HepG2 (cell line): ENCODE data around the gene CLASP2. TPM values are rescaled to one million over a fixed set of nuclear protein-coding genes. Genes with fewer than 3 reads are reported as not detected.

ENCODE experiments used
- ATAC-seq: fragments of 200-7000 bp; cut with Tn5 transposase; 3 replicates; pipeline ENCODE4 v1.9.1; 2020; ENCODE audit warnings: mild to moderate bottlenecking, moderate library complexity
- BruUV-seq: library from RNA; stranded (reverse); fragments of 400-500 nt; replicated peaks from 2 replicates; lab custom pipeline; 2021; lab: Mats Ljungman, UMichigan
- CTCF ChIA-PET: fragments of 300-600 bp; formaldehyde crosslinking; extraction: SDS; loops from one replicate; lab custom pipeline; 2021; ENCODE audit warnings: low total read pairs, inconsistent platforms, low intra/inter-chr PET ratio; lab: Yijun Ruan, JAX
- POLR2A ChIA-PET: fragments of 350-600 bp; sonication (Branson Sonifier 250); formaldehyde crosslinking; loops from one replicate; lab custom pipeline; 2020; ENCODE audit warnings: antibody characterized with exemption, inconsistent platforms; lab: Yijun Ruan, JAX
- DNase-seq: peaks from one replicate; pipeline ENCODE4 v3.0.0-alpha.2; 2015; ENCODE audit warnings: low spot score
- FAIRE-seq: peaks from 3 replicates; lab custom pipeline; 2011; peaks lifted over from hg19 to GRCh38; lab: Jason Lieb, UNC
- H2AFZ ChIP-seq: one replicate; pipeline ENCODE4 v1.6.1; 2011; ENCODE audit warnings: low read length, inconsistent platforms
- H3K27ac ChIP-seq: fragments of 300-600 bp; 3 replicates; pipeline ENCODE4 v1.8.0; 2011; ENCODE audit warnings: mixed run types, mild to moderate bottlenecking, mixed read lengths, low read length, inconsistent platforms; ENCODE audit not compliant: insufficient read depth; ENCODE audit errors: extremely low read length
- H3K27me3 ChIP-seq, 2 experiments: fragments of 200-600 bp in 1 of 2; 2 replicates in 1 of 2; 3 replicates in 1 of 2; pipeline versions ENCODE4 v1.6.0 to v1.8.0; 2011; ENCODE audit warnings: low read length in 2 of 2, mild to moderate bottlenecking in 2 of 2, moderate library complexity in 2 of 2, inconsistent platforms in 1 of 2; ENCODE audit not compliant: insufficient read depth in 2 of 2, control insufficient read depth in 1 of 2
- H3K36me3 ChIP-seq, 2 experiments: fragments of 200-600 bp in 1 of 2; replicated peaks in 1 of 2; 2 replicates in 1 of 2; 3 replicates in 1 of 2; pipeline versions ENCODE4 v1.5.1 to v1.8.0; 2011; ENCODE audit warnings: low read length in 2 of 2, inconsistent platforms in 1 of 2; ENCODE audit not compliant: insufficient read depth in 2 of 2, control insufficient read depth in 1 of 2
- H3K4me1 ChIP-seq: 2 replicates; pipeline ENCODE4 v1.5.1; 2012; ENCODE audit warnings: low read length, inconsistent platforms; ENCODE audit not compliant: insufficient read depth
- H3K4me2 ChIP-seq: 2 replicates; pipeline ENCODE4 v1.6.0; 2011; ENCODE audit warnings: low read depth, low read length, inconsistent platforms
- H3K4me3 ChIP-seq, 3 experiments: fragments of 200-600 bp in 1 of 3; sonication (generic), shearing (Covaris generic) in 1 of 3; replicated peaks in 1 of 3; 2 replicates each; pipeline ENCODE4 v1.5.1; 2011 to 2016; ENCODE audit warnings: low read length in 3 of 3, inconsistent platforms in 2 of 3, low read depth in 2 of 3, mild to moderate bottlenecking in 2 of 3, control low read depth in 1 of 3, mixed read lengths in 1 of 3; ENCODE audit not compliant: insufficient read depth in 1 of 3
- H3K79me2 ChIP-seq: one replicate; pipeline ENCODE4 v1.6.1; 2011; ENCODE audit warnings: low read length, inconsistent platforms; ENCODE audit not compliant: insufficient read depth
- H3K9ac ChIP-seq: 2 replicates; pipeline ENCODE4 v1.6.0; 2011; ENCODE audit warnings: mild to moderate bottlenecking, low read depth, low read length, inconsistent platforms; ENCODE audit not compliant: insufficient read depth
- H3K9me3 ChIP-seq: 2 replicates; pipeline ENCODE4 v1.5.1; 2012; ENCODE audit warnings: mild to moderate bottlenecking, low read length
- H4K20me1 ChIP-seq: 2 replicates; pipeline ENCODE4 v1.6.0; 2011; ENCODE audit warnings: inconsistent platforms, mild to moderate bottlenecking, low read length, moderate library complexity; ENCODE audit not compliant: insufficient read depth
- EED ChIP-seq: sonication (generic); formaldehyde crosslinking; IDR thresholded peaks from 2 replicates; pipeline ENCODE4 v1.5.0; 2020; ENCODE audit warnings: mild to moderate bottlenecking, missing genetic modification reagents
- IRF2 ChIP-seq: IDR thresholded peaks from 2 replicates; pipeline ENCODE4 v1.6.1; 2018; ENCODE audit warnings: missing genetic modification reagents, missing compliant biosample characterization
- KLF12 ChIP-seq: sonication (generic); formaldehyde crosslinking; IDR thresholded peaks from 2 replicates; pipeline ENCODE4 v1.4.0; 2020; ENCODE audit warnings: missing genetic modification reagents, borderline replicate concordance
- MAFF ChIP-seq: IDR thresholded peaks from 2 replicates; pipeline ENCODE4 v1.6.1; 2011; ENCODE audit warnings: low read depth, low read length, improper control_type of control experiment
- MBNL3 ChIP-seq: fragments of 250-450 bp; sonication (Bioruptor Pico); conservative IDR thresholded peaks from 2 replicates; pipeline ENCODE4 v1.8.0; 2022; ENCODE audit warnings: mild to moderate bottlenecking, inconsistent platforms
- MED13 ChIP-seq: sonication (generic); formaldehyde crosslinking; IDR thresholded peaks from 2 replicates; pipeline ENCODE4 v1.5.0; 2020; ENCODE audit warnings: missing genetic modification reagents
- MED8 ChIP-seq: sonication (generic); formaldehyde crosslinking; IDR thresholded peaks from 2 replicates; pipeline ENCODE4 v1.8.1; 2023; ENCODE audit warnings: mild to moderate bottlenecking, missing genetic modification reagents; ENCODE audit not compliant: insufficient replicate concordance
- RNF2 ChIP-seq: fragments of 450-650 bp; conservative IDR thresholded peaks from 2 replicates; pipeline ENCODE4 v1.6.1; 2016; ENCODE audit warnings: low read depth
- RNF219 ChIP-seq: sonication (generic); formaldehyde crosslinking; IDR thresholded peaks from 2 replicates; pipeline ENCODE4 v1.5.0; 2020; ENCODE audit warnings: mild to moderate bottlenecking, missing genetic modification reagents
- SKI ChIP-seq: fragments of 450-650 bp; IDR thresholded peaks from one replicate; pipeline ENCODE4 v1.6.1; 2018; ENCODE audit warnings: mild to moderate bottlenecking; ENCODE audit not compliant: partially characterized antibody
- SYNCRIP ChIP-seq: fragments of 200-400 bp; formaldehyde crosslinking; IDR thresholded peaks from 2 replicates; pipeline ENCODE4 v1.6.1; 2018; ENCODE audit warnings: mild to moderate bottlenecking, low read depth, low read length; ENCODE audit not compliant: insufficient read depth
- THAP8 ChIP-seq: sonication (generic); formaldehyde crosslinking; IDR thresholded peaks from 2 replicates; pipeline ENCODE4 v1.5.1; 2020; ENCODE audit warnings: missing genetic modification reagents, mild to moderate bottlenecking, borderline replicate concordance
- ZBTB10 ChIP-seq: sonication (generic); formaldehyde crosslinking; IDR thresholded peaks from 2 replicates; pipeline ENCODE4 v1.4.0; 2020; ENCODE audit warnings: missing genetic modification reagents, borderline replicate concordance
- ZNF672 ChIP-seq: sonication (generic); formaldehyde crosslinking; IDR thresholded peaks from 2 replicates; pipeline ENCODE4 v1.8.1; 2022; ENCODE audit warnings: missing genetic modification reagents
- ZNF777 ChIP-seq: sonication (generic); formaldehyde crosslinking; IDR thresholded peaks from 2 replicates; pipeline ENCODE4 v1.4.0; 2020; ENCODE audit warnings: missing genetic modification reagents
- ZNF800 ChIP-seq: sonication (generic); formaldehyde crosslinking; IDR thresholded peaks from 2 replicates; pipeline ENCODE4 v1.4.0; 2020; ENCODE audit warnings: missing genetic modification reagents
- ZNF816 ChIP-seq: sonication (generic); formaldehyde crosslinking; IDR thresholded peaks from 2 replicates; pipeline ENCODE4 v1.8.0; 2022; ENCODE audit warnings: missing genetic modification reagents, mild to moderate bottlenecking, borderline replicate concordance
- WGBS: methylation state at CpG from one replicate; pipeline ENCODE4 v1.1.6; 2017; ENCODE audit warnings: low lambda C conversion rate; 5-methylcytosine and 5-hydroxymethylcytosine counted together
- in situ Hi-C: cut with HindIII; loops from 2 replicates; pipeline ENCODE4 v1.10.0; 2017; ENCODE audit warnings: low pct_unique_long_range_greater_than_20kb; ENCODE audit not compliant: extremely low pct_ligation_motif_present
- intact Hi-C: fragments of 100-400 bp; cut with micrococcal nuclease; formaldehyde crosslinking; loops from one replicate; pipeline ENCODE4 v1.10.0; 2022; ENCODE audit not compliant: unreplicated experiment
- polyA plus RNA-seq, 8 experiments: library from polyadenylated mRNA; depleted of rRNA in 3 of 8; stranded (reverse) in 7 of 8; unstranded in 1 of 8; fragments of >200 nt; fragmentation: Illumina TruSeq in 4 of 8; extraction: Trizol in 4 of 8; gene quantifications; 2 replicates each; pipeline versions ENCODE4 v1.2.1 to v1.2.3, GENCODE V29; 2011 to 2016; ENCODE audit warnings: low read depth in 4 of 8, missing spikeins in 1 of 8, mixed read lengths in 1 of 8; ENCODE audit not compliant: insufficient read depth in 1 of 8
- total RNA-seq, 5 experiments: library from RNA; depleted of rRNA; stranded (reverse); fragments of >200 nt; fragmentation: Illumina TruSeq; extraction: Trizol; gene quantifications; 2 replicates each; pipeline ENCODE4 v1.2.3, GENCODE V29; 2016; ENCODE audit warnings: low read depth in 1 of 5

CLASP2 gene
- total and polyA plus RNA-seq, 2 of the 13 experiments (the other 11 are each of a cell fraction or from before 2014, with no cell fraction given): 15.7 to 34.8 TPM

- DNase-seq: no peak
- CTCF ChIA-PET: no interaction called here
- 97% methylated on average over 1 of the region's 1 CpG for WGBS
- BruUV-seq: no TSS peak
- no peaks in the 10 kb centered on the region for H3K79me2 ChIP-seq
- H3K9ac ChIP-seq: no peak overlapping the region
- no peak overlapping the region for H2AFZ ChIP-seq
- H3K4me2 ChIP-seq: no peak overlapping the region
- no peaks in the 10 kb centered on the region for H3K4me1 ChIP-seq
- in situ Hi-C loops: no loop called here
- H3K27me3 ChIP-seq: no peaks in the 10 kb centered on the region
- no peaks in the 10 kb centered on the region for H3K9me3 ChIP-seq
- no peak for FAIRE-seq
- no peaks in the 10 kb centered on the region; a peak in 1 of 5 replicates for H3K36me3 ChIP-seq
- H3K27ac ChIP-seq: no peak overlapping the region
- H4K20me1 ChIP-seq: no peaks in the 10 kb centered on the region
- POLR2A ChIA-PET: no interaction called here
- no peak overlapping the region for H3K4me3 ChIP-seq
- no peak for ATAC-seq
- intact Hi-C loops: loop anchor here (10.0 kb wide), 1 partner anchor 1082 kb away; no protein-coding TSS in a partner anchor
- TF ChIP-seq RNF2 (no peak), ZNF816 (CRISPR knock-in tag) (no peak), MED8 (CRISPR knock-in tag) (no peak), MBNL3 (CRISPR knock-in tag) (no peak), KLF12 (no peak), ZNF672 (CRISPR knock-in tag) (no peak), MAFF (no peak), RNF219 (CRISPR knock-in tag) (no peak), ZNF777 (CRISPR knock-in tag) (no peak), EED (no peak), SKI (no peak), ZBTB10 (CRISPR knock-in tag) (no peak), MED13 (CRISPR knock-in tag) (no peak), IRF2 (CRISPR knock-in tag) (no peak), SYNCRIP (no peak), THAP8 (CRISPR knock-in tag) (no peak), ZNF800 (CRISPR knock-in tag) (no peak)
Observed at GRCh38 chr3:33646406-33646805, 71.6 kb downstream of the CLASP2 start.
